ENCODE results near the gene GALNT14. TPM values are rescaled to one million over a fixed set of nuclear protein-coding genes. Genes with fewer than 3 reads are reported as not detected.

GALNT14 gene
- total RNA-seq, 4 donors from 2014 or later: 3.2 to 6.6 (median 4.7) TPM

- no peaks in the 10 kb centered on the region for H3K36me3 ChIP-seq
- no peaks in the 10 kb centered on the region for H3K9me3 ChIP-seq
- 79% methylated on average over 14 of the region's 14 CpGs for WGBS
- DNase-seq (ENCODE audit: low spot score in 2 of 2): no peak
- no peak for TF ChIP-seq POLR2AphosphoS5 (IDR thresholded peaks at IDR 0.05)
- no peak for TF ChIP-seq EP300 (IDR thresholded peaks at IDR 0.05)
- TF ChIP-seq, protein P1, sequence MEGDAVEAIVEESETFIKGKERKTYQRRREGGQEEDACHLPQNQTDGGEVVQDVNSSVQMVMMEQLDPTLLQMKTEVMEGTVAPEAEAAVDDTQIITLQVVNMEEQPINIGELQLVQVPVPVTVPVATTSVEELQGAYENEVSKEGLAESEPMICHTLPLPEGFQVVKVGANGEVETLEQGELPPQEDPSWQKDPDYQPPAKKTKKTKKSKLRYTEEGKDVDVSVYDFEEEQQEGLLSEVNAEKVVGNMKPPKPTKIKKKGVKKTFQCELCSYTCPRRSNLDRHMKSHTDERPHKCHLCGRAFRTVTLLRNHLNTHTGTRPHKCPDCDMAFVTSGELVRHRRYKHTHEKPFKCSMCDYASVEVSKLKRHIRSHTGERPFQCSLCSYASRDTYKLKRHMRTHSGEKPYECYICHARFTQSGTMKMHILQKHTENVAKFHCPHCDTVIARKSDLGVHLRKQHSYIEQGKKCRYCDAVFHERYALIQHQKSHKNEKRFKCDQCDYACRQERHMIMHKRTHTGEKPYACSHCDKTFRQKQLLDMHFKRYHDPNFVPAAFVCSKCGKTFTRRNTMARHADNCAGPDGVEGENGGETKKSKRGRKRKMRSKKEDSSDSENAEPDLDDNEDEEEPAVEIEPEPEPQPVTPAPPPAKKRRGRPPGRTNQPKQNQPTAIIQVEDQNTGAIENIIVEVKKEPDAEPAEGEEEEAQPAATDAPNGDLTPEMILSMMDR (IDR thresholded peaks at IDR 0.05): no peak
- no peak for TF ChIP-seq POLR2A (IDR thresholded peaks at IDR 0.05)
- no peak overlapping the region for H3K4me3 ChIP-seq
- H3K27ac ChIP-seq: no peak overlapping the region
- peaks cover 13% of the 10 kb centered on the region for H3K27me3 ChIP-seq
- H3K4me1 ChIP-seq: no peaks in the 10 kb centered on the region
Measured at GRCh38 chr2:30899516-30900054, 238.7 kb downstream of the GALNT14 start.

- no peak for DNase-seq (ENCODE audit: low spot score in 2 of 2)
- no peak overlapping the region for H3K4me3 ChIP-seq
- TF ChIP-seq POLR2A (IDR thresholded peaks at IDR 0.05) (no peak), POLR2AphosphoS5 (IDR thresholded peaks at IDR 0.05) (no peak), EP300 (IDR thresholded peaks at IDR 0.05) (no peak)
- TF ChIP-seq, protein P1 (IDR thresholded peaks at IDR 0.05): no peak
- 92% methylated on average over 13 of the region's 13 CpGs for WGBS
- no peaks in the 10 kb centered on the region for H3K36me3 ChIP-seq
- peaks cover 13% of the 10 kb centered on the region for H3K27me3 ChIP-seq
- no peaks in the 10 kb centered on the region for H3K9me3 ChIP-seq
- no peaks in the 10 kb centered on the region for H3K4me1 ChIP-seq
- no peak overlapping the region for H3K27ac ChIP-seq
Measured at GRCh38 chr2:30897539-30897938, 240.7 kb downstream of the GALNT14 start.

GRCh38 chr2:30894498-30895119 is 243.6 kb downstream of the GALNT14 start:
- no peaks in the 10 kb centered on the region for H3K4me1 ChIP-seq
- no peaks in the 10 kb centered on the region for H3K9me3 ChIP-seq
- H3K36me3 ChIP-seq: no peaks in the 10 kb centered on the region
- no peak overlapping the region for H3K27ac ChIP-seq
- WGBS: 59% methylated on average over 5 of the region's 5 CpGs
- H3K27me3 ChIP-seq: peaks cover 26% of the 10 kb centered on the region
- TF ChIP-seq, protein P1 (IDR thresholded peaks at IDR 0.05): no peak
- TF ChIP-seq POLR2A (IDR thresholded peaks at IDR 0.05) (no peak), POLR2AphosphoS5 (IDR thresholded peaks at IDR 0.05) (no peak), EP300 (IDR thresholded peaks at IDR 0.05) (no peak)
- H3K4me3 ChIP-seq: no peak overlapping the region
- no peak for DNase-seq (ENCODE audit: low spot score in 2 of 2)

DNA sequence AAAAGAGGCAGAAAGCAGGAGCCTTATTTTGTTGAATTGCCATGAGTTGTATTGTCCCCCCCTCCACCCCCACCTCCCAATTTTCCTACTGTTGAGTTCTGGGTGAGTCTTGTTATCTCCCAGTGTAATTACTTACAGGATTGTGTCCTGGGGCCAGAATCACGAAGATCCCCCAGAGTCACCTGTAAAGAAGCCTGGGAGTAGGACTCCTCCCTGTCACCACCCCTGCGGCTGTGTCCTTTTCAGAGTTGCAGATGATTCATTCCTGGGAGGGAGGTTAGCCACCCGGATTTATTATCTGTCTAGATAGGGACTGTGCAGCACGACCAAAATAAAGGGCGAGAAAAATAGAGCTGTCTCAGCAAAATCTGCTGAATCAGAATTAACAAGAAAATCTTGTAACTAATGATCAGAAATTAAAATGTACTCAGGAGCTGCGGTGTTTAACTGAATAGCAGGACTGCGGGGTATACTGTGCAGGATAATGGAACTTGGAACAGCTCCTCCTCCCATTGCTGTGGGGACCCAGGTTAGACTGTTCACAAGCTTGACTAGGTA is 249.3 kb downstream of the GALNT14 start:
- TF ChIP-seq POLR2A (IDR thresholded peaks at IDR 0.05): no peak
- TF ChIP-seq EP300 (IDR thresholded peaks at IDR 0.05): no peak
- no peaks in the 10 kb centered on the region for H3K4me1 ChIP-seq
- 55% methylated on average over 7 of the region's 7 CpGs for WGBS
- no peak overlapping the region for H3K27ac ChIP-seq
- no peak overlapping the region for H3K4me3 ChIP-seq
- no peaks in the 10 kb centered on the region for H3K36me3 ChIP-seq
- peaks cover 18% of the 10 kb centered on the region for H3K27me3 ChIP-seq
- no peak for DNase-seq (ENCODE audit: low spot score in 2 of 2)
- no peaks in the 10 kb centered on the region for H3K9me3 ChIP-seq

- Histone ChIP-seq H3K4me1 (no peaks in the 10 kb centered on the region), H3K9me3 (no peaks in the 10 kb centered on the region), H3K4me3 (no peak overlapping the region), H3K27me3 (peaks cover 19% of the 10 kb centered on the region), H3K27ac (no peak overlapping the region), H3K36me3 (no peaks in the 10 kb centered on the region)
- WGBS: 77% methylated on average over 6 of the region's 6 CpGs
- TF ChIP-seq POLR2AphosphoS5 (IDR thresholded peaks at IDR 0.05) (no peak), EP300 (IDR thresholded peaks at IDR 0.05) (no peak), POLR2A (IDR thresholded peaks at IDR 0.05) (no peak)
- TF ChIP-seq, protein P1 (IDR thresholded peaks at IDR 0.05): no peak
- no peak for DNase-seq (ENCODE audit: low spot score in 2 of 2)
Measured at GRCh38 chr2:30886080-30886479, 252.2 kb downstream of the GALNT14 start.

All from suprapubic skin (tissue), 4 donors.